SJCRH30 (cell line): ENCODE results near the gene CIB4. TPM values are rescaled to one million over a fixed set of nuclear protein-coding genes. Genes with fewer than 3 reads are reported as not detected.

Source experiments
- DNase-seq, 2 experiments: peaks; one replicate each; pipeline ENCODE4 v3.0.0-alpha.2; 2015 to 2020
- H3K27ac ChIP-seq: fragments of 250-450 bp; sonication (Bioruptor Pico); 2 replicates; pipeline ENCODE4 v1.5.1; 2020; ENCODE audit warnings: mild to moderate bottlenecking, moderate library complexity
- H3K27me3 ChIP-seq: fragments of 250-450 bp; sonication (Bioruptor Pico); 2 replicates; pipeline ENCODE4 v1.5.1; 2020; ENCODE audit warnings: mild to moderate bottlenecking, moderate library complexity
- H3K36me3 ChIP-seq: fragments of 250-450 bp; sonication (Bioruptor Pico); 2 replicates; pipeline ENCODE4 v1.5.1; 2020; ENCODE audit warnings: mild to moderate bottlenecking, moderate library complexity
- H3K4me1 ChIP-seq: fragments of 250-450 bp; sonication (Bioruptor Pico); 2 replicates; pipeline ENCODE4 v1.5.1; 2020; ENCODE audit warnings: mild to moderate bottlenecking, moderate library complexity
- H3K4me3 ChIP-seq: fragments of 250-450 bp; sonication (Bioruptor Pico); 2 replicates; pipeline ENCODE4 v1.5.1; 2020; ENCODE audit warnings: mild to moderate bottlenecking, moderate library complexity
- H3K9me3 ChIP-seq: fragments of 250-450 bp; sonication (Bioruptor Pico); replicated peaks from 2 replicates; pipeline ENCODE4 v1.5.1; 2020; ENCODE audit warnings: mild to moderate bottlenecking, moderate library complexity
- total RNA-seq: library from RNA; depleted of rRNA; stranded (reverse); fragments of >200 nt; shearing (Covaris generic); gene quantifications from 2 replicates; pipeline ENCODE4 v1.2.3, GENCODE V29; 2014

The CIB4 gene
- total RNA-seq, 1 experiment from 2014 or later = not detected

DNA sequence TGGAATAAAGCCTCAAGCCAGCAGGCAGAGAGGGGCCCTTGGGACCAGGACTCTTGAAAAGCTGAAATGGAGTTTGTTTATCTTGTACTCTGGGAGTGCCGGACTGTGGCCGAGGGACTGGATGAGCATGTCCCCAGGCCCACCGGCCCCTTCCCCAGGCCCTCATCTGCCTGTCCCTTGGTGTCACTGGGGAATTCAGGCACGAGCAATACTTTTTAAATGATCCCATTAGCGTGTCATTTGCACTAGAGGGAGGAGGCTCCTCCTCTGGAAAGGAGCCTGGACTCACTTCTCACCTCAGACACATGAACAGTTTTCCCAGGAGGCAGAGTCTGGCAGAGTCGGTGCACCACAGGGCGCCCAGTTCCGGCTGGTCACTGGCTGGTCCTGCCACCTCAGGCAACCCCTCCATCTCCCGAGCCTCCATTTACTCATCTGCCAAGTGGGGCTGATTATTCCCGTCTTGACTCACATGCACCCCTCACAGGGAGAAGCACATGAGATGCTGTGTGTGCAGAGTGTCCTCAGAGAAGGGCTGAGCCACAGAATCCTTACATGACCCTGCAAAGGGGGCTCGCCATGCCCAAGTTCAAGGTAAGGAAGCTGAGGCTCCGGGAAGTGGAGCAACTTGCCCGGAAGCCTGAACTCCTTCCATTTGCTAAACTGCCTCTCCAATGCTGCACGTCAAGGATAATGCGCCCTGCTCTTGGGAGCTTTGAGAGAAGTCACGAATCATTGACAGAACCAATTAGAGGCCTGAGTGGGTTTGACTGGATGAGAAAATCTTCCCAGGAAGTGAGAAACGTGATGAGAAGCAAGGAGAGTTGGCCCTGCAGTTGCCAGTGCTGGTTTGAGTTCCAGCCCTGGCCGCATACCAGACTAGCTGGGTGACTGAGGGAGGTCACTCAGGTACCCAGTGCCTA lies 26.7 kb downstream of the CIB4 start:
- Histone ChIP-seq H3K4me3 (no peak overlapping the region), H3K4me1 (peaks cover 7% of the 10 kb centered on the region; the same call in 1 of the 2 replicates), H3K36me3 (no peaks in the 10 kb centered on the region), H3K27me3 (peaks cover 59% of the 10 kb centered on the region), H3K9me3 (no peaks in the 10 kb centered on the region), H3K27ac (no peak overlapping the region)
- DNase-seq = no peak

DNA sequence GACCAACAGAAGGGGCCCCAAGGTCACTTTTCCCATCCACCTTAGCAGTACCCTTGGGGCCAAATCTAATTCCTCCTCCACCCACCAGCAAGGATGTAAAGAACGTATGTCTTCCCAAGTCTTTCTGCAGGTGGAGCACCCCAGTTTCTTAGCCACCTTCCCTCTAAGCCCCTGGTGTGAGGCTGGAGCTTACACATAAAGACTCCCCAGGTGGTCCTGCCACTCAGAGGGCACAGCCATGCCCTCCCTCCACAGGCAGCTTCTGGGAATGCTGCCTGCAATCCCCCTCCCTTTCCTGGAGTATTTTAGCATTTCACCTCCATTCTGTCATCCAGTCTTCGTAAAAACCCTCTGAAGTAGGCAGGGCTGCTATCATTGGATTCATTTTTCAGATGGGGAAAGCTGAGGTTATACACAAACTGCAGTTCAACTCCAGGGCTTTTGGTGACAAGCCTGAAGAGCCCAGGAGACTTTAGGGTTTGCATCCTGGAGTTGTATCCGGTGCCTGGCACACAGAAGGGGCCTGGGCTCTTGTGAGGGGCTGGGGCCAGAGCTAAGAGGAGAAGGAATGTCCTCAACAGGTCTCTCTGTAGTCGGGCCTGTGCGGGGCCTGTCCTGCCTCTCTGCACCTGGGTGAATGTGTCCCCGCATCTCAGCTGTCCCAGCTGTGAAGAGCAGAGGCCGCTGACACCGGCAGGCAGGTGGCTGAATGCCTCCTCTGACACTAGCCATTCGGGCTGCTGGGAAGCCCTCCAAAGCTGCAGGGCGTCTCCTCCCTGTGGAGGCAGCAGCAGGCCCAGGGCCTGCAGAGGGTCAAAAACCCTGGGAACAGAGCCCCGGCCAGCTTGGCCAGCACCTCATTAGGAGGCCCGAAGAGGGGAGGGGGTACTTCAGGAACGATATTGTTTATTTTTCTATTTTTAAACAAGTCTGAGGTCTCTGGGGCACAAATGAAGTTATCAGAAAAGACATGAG lies 27.6 kb downstream of the CIB4 start:
- no peaks in the 10 kb centered on the region for H3K36me3 ChIP-seq
- no peak overlapping the region for H3K27ac ChIP-seq
- peaks cover 65% of the 10 kb centered on the region for H3K27me3 ChIP-seq
- H3K4me3 ChIP-seq = no peak overlapping the region
- DNase-seq = peak; percentile 26 to 46
- H3K9me3 ChIP-seq = no peaks in the 10 kb centered on the region
- H3K4me1 ChIP-seq = peaks cover 7% of the 10 kb centered on the region; the same call in 1 of the 2 replicates

DNA sequence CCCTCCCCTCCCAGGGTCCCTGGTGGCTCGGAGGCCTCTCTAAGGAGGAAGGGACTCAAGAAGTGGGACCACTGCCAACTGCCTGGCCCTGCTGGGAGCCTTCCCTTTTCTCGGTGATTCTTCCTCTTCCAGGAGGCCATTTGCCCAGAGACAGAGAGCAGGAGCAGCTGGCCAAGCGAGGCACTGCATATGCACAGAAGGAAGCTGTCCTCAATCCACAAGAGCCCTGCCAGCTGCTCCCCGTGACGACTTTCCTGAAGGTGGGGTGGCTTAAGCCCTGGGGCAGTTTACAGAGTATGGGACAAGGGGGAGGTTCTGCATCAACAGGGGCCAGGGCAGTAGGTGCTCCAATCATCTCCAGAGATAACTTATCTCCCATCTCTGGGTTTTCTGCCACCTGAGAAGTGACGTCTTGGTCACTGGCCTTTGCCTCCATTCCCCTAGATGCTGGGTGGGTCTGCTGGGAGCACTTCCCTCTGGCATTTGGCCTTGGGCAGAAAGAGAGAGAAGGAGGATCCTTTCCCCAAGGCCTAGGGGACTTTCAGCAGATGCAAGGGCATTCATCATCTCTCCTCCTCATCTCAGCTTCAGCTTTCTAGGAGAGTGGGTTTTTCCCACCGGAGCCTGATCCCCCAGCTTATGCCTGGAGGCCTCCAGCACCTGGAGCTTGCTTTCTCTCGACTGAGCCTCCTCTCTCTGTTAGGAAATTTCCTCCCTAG lies 28.5 kb downstream of the CIB4 start:
- peaks cover 64% of the 10 kb centered on the region for H3K27me3 ChIP-seq
- no peak overlapping the region for H3K4me3 ChIP-seq
- peaks cover 7% of the 10 kb centered on the region; the same call in 1 of the 2 replicates for H3K4me1 ChIP-seq
- no peaks in the 10 kb centered on the region for H3K9me3 ChIP-seq
- no peaks in the 10 kb centered on the region for H3K36me3 ChIP-seq
- no peak overlapping the region for H3K27ac ChIP-seq
- peak; percentile 46 to 67 for DNase-seq

DNA sequence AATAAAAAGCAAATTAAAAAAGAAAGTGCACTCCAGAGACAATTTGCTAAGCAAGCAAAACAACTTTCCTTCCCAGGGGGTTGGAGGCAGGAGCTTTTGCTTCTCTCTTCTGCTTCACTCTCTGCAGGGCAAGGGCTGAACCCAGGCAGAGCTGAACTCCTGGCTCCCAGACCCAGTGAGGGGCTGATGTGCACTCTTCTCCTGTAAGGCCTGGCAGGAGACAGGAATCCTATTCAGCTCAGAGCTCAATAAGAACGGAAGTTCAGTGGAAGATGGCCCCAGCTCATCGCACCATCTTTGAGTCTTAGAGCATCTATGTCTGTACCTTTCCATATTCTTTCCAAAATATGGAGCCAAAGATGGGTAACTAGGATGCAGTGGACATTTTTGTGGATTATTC lies 29.1 kb downstream of the CIB4 start:
- peaks cover 57% of the 10 kb centered on the region for H3K27me3 ChIP-seq
- DNase-seq = no peak

DNA sequence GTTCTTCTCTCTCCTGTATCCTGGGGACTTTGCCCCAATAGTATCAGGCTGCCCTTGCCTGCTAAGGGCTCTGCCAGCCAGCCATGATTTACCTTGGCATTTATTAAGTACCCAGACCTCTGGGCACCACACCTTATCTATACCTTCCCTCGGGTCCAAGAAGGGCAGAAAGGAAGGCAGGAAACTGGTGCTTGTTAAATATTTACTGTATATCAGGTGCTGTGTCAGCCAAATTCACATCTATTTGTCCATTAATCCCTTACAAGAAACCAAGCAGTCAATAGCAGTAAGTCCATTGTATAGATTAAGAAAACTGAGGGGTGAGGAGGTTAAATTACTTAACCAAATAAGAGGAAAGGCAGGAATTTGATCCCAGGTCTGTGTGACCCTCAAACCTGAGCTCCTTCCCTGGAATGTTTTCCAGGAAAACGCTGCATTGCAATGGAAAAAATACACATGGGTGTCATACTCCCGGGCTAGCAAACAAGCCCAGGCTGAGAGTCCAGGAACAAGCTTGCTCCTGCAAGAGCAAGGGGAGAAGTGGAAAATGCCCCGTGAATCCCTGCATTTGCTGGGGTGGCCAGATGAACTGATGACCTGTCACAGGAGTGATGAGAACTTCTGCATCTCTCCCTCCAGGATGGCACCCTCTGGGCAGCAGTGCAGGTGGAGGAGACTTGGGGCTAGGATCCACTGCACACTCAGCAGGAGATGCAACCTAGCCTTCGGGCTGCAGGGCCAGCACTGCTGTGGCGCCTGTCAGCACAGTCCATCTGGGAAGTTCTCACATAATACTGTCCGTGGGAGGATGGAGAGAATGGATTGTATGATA lies 30.4 kb downstream of the CIB4 start:
- Histone ChIP-seq H3K27me3 (peaks cover 55% of the 10 kb centered on the region), H3K9me3 (no peaks in the 10 kb centered on the region), H3K4me3 (no peak overlapping the region), H3K4me1 (peaks cover 7% of the 10 kb centered on the region; the same call in 1 of the 2 replicates), H3K27ac (no peak overlapping the region), H3K36me3 (no peaks in the 10 kb centered on the region)
- DNase-seq = no peak

More for the DNA sequence above, 29.1 kb downstream of the CIB4 start:
- no peak overlapping the region for H3K27ac ChIP-seq
- peaks cover 7% of the 10 kb centered on the region; the same call in 1 of the 2 replicates for H3K4me1 ChIP-seq
- H3K4me3 ChIP-seq = no peak overlapping the region
- no peaks in the 10 kb centered on the region for H3K36me3 ChIP-seq
- H3K9me3 ChIP-seq = no peaks in the 10 kb centered on the region

DNA sequence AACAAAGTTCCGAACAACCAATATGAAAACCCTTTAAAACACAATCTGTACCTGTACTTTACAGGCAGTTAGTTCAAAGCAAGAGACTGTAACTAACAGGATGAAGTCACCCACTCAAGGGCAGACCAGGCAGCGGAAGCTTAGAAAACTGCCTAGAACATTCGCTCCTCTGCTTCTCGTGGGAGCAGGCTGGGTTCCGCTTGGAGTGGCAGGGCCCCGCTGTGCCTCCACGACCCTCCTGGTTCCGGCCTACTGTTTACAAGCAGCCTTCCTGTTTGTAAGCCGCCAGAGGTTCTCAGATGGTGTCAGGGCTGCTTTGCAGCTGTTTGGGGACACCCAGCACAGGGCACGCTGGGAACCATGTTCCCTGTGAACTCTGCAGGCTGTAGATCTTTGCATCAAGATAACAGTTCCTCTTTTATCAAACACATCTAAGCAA lies 31.3 kb downstream of the CIB4 start:
- H3K4me1 ChIP-seq = peaks cover 7% of the 10 kb centered on the region; the same call in 1 of the 2 replicates
- H3K27me3 ChIP-seq = peaks cover 47% of the 10 kb centered on the region
- no peaks in the 10 kb centered on the region for H3K36me3 ChIP-seq
- H3K9me3 ChIP-seq = no peaks in the 10 kb centered on the region
- no peak overlapping the region for H3K27ac ChIP-seq
- no peak overlapping the region for H3K4me3 ChIP-seq
- DNase-seq = peak in 1 of 2 experiments; percentile 37

DNA sequence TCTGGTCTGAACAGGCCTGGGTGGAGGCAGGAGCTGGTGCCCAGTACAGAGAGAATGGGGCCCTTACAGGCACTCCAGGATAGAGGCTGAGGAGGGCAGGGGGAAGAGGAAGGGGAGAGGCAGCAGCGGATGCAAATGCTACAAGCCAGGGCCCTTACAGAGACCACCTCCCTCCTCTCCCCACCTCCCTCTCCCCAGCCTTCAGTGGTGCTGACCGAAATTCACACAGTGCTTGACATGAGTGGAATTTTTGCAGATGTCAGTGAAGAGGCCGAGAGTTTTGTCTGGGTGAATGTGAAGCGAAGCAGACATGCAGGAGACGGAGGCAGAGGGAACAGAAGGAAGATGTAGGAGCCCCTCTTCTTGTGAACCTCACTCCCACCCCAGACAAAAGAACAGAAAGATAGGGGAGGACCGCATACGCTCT lies 31.9 kb downstream of the CIB4 start:
- no peak overlapping the region for H3K27ac ChIP-seq
- H3K4me1 ChIP-seq = peaks cover 7% of the 10 kb centered on the region; the same call in 1 of the 2 replicates
- H3K36me3 ChIP-seq = no peaks in the 10 kb centered on the region
- DNase-seq = no peak
- H3K4me3 ChIP-seq = no peak overlapping the region
- H3K27me3 ChIP-seq = peaks cover 47% of the 10 kb centered on the region
- no peaks in the 10 kb centered on the region for H3K9me3 ChIP-seq

DNA sequence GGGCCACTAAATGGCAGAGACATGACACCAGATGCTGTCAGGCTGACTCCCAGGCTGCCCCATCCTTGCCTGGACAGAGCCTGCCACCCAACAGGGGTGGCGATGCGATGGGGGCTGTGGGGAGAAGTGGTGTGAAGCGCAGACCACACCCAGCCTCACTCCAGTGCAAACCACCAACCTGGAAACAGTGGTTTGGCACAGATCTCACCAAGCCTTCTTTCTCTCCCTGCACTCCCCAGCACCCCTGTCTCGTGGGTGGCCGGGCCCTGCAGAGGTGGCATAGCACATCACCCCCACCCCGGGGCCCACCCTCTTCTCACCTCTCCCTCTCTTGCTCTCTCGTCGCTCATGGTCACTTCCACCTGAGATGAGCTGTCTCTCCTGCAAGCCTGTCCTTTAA lies 32.6 kb downstream of the CIB4 start:
- Histone ChIP-seq H3K27me3 (peaks cover 41% of the 10 kb centered on the region), H3K27ac (no peak overlapping the region), H3K4me3 (no peak overlapping the region), H3K4me1 (peaks cover 5% of the 10 kb centered on the region; the same call in 1 of the 2 replicates), H3K9me3 (no peaks in the 10 kb centered on the region), H3K36me3 (no peaks in the 10 kb centered on the region)
- no peak for DNase-seq

DNA sequence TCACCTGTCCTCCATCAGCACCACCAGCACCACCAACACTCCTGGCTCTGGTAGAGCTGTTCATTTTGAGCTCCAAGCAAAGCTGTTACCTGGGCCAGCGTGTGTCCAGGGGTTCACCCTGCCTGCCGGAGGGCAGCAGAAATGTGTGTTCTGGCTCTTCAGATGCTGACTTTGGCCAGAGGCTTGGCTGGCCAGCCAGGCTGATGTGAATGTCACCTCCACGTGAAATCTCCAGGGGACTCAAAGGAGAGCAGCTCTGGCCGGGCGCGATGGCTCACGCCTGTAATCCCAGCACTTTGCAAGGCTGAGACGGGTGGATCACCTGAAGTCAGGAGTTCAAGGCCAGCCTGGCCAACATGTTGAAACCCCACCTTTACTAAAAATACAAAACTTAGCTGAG lies 33.5 kb downstream of the CIB4 start:
- Histone ChIP-seq H3K36me3 (no peaks in the 10 kb centered on the region), H3K27ac (no peak overlapping the region), H3K27me3 (peaks cover 33% of the 10 kb centered on the region), H3K4me3 (no peak overlapping the region), H3K9me3 (no peaks in the 10 kb centered on the region), H3K4me1 (no peaks in the 10 kb centered on the region; the same call in 1 of the 2 replicates)
- DNase-seq = no peak

DNA sequence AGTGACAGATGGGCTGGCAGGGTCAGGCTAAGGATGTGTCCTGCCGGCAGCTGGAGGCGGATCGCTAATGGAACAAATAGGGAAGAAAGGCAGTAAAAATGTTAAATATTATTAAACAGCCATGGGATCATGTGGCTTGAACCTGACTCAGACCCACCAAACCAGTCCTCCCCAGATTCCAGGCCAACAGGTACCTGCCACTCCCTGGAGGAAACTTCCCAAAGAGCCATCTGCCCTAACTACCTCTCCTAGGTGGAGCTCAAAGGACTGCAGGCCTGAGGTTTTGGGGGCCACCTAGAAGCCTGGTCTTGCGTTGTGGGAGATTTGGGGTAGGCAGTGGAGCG lies 34.3 kb downstream of the CIB4 start:
- Histone ChIP-seq H3K27me3 (peaks cover 32% of the 10 kb centered on the region), H3K36me3 (no peaks in the 10 kb centered on the region), H3K4me3 (no peak overlapping the region), H3K9me3 (no peaks in the 10 kb centered on the region), H3K4me1 (no peaks in the 10 kb centered on the region; the same call in 1 of the 2 replicates), H3K27ac (no peak overlapping the region)
- no peak for DNase-seq

DNA sequence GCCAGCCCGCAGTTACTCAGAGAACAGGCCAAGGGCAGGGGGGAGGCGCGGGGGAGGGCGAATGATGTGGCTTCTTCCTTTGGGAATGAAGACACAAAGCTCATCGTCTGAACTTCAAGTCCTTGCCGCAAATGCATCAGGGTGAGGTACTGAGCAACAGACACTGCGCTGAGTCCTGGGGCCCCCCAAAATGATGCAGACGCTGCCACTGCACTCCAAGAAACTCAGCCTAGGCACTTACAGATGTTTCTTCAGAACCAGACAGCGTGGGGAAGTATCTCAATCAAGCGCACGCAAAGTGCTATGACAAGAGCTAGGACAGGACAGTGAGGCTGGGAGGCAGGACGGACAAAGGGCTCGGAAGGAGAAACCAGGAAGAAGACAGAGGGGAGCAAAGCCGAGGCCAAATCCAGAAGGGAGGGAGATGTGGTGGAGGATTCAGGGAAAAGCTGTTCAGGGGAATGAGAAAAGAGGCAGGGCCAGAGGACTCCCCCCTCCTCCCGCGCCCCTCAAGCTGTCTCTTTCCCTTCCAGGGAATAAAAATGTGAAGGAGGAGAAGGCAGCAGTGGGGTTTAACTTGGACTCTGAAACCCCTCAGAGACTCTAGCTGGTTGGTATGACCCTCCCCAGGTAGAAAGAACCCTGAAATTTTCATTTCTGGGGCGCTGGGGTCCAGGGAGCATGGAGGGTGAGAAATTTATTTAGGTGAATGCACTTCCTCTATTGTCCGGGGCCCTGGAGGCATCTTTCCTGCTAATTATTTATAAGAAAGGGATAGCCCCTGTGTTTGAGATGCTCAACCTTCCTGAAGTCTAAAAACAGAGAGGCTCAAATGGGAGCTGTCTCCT lies 34.9 kb downstream of the CIB4 start:
- Histone ChIP-seq H3K9me3 (no peaks in the 10 kb centered on the region), H3K36me3 (no peaks in the 10 kb centered on the region), H3K4me3 (no peak overlapping the region), H3K27me3 (peaks cover 32% of the 10 kb centered on the region), H3K4me1 (no peaks in the 10 kb centered on the region; the same call in 1 of the 2 replicates), H3K27ac (no peak overlapping the region)
- no peak for DNase-seq

DNA sequence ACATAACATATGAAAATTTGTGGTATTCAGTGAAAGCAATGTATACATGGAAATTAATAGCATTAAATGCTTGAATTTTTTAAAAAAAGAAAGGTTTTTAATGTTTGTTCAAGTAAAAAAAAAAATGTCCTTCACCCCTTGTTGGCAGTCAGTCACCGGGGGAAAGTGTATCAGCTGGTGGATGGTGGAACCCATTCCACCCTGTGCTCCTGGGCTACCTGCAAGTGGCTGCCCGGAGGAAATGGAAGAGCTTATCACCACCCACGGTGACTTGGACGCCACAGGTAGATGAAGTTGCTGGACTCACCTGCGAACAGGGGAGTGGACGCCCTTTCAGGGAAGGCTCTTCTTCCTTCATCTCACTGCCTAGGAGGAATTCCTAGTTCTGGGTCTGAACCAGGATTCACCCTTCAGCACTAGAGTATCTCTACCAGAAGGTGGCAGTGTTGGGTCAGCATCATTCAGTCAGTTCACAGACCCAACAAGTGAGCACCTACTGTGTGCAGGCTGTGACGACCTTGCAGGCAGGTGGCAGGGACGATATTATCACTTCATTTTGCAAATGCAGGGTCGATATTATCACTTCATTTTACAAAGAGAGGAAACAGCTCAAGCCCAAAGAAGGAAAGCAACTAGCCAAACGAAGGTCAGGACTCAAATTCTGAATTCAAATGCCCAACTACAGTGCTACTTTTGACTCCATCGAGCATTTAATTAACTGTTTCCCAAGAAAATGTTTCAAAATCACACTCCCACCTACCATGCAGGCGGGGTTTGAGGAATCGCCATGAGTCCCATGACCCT lies 35.8 kb downstream of the CIB4 start:
- DNase-seq = peak; percentile 46 to 80
- no peaks in the 10 kb centered on the region for H3K36me3 ChIP-seq
- no peak overlapping the region for H3K27ac ChIP-seq
- H3K4me3 ChIP-seq = no peak overlapping the region
- H3K4me1 ChIP-seq = no peaks in the 10 kb centered on the region; the same call in 1 of the 2 replicates
- H3K27me3 ChIP-seq = peaks cover 32% of the 10 kb centered on the region
- no peaks in the 10 kb centered on the region for H3K9me3 ChIP-seq
